H9 (cell line): ENCODE results near the gene PCBP4. TPM values are rescaled to one million over a fixed set of nuclear protein-coding genes. Genes with fewer than 3 reads are reported as not detected.

Source experiments
- DNase-seq: peaks from one replicate; pipeline ENCODE4 v3.0.0-alpha.2; 2017
- H2AFZ ChIP-seq: one replicate; pipeline ENCODE4 v1.6.1; 2013; ENCODE audit warnings: mild to moderate bottlenecking, low read length, control low read depth, moderate library complexity
- H2AK5ac ChIP-seq: 2 replicates; pipeline ENCODE4 v1.6.1; 2013; ENCODE audit warnings: low read length, control low read depth, mixed read lengths; ENCODE audit not compliant: insufficient read length
- H2BK120ac ChIP-seq: one replicate; pipeline ENCODE4 v1.6.1; 2013; ENCODE audit warnings: low read depth, mild to moderate bottlenecking, low read length, control low read depth, inconsistent platforms; ENCODE audit not compliant: poor library complexity, severe bottlenecking
- H2BK12ac ChIP-seq: 2 replicates; pipeline ENCODE4 v1.6.1; 2013; ENCODE audit warnings: low read length, control low read depth, mixed read lengths, low read depth; ENCODE audit not compliant: insufficient read length
- H2BK15ac ChIP-seq: 2 replicates; pipeline ENCODE4 v1.6.1; 2013; ENCODE audit warnings: low read depth, low read length, control low read depth
- H2BK20ac ChIP-seq: one replicate; pipeline ENCODE4 v1.6.1; 2013; ENCODE audit warnings: low read depth, mild to moderate bottlenecking, low read length, control low read depth, inconsistent platforms; ENCODE audit not compliant: poor library complexity, severe bottlenecking
- H2BK5ac ChIP-seq: 2 replicates; pipeline ENCODE4 v1.6.1; 2013; ENCODE audit warnings: low read length, control low read depth, mixed read lengths; ENCODE audit not compliant: insufficient read length
- H3K14ac ChIP-seq: 2 replicates; pipeline ENCODE4 v1.6.1; 2013; ENCODE audit warnings: low read length, control low read depth; ENCODE audit not compliant: insufficient read depth
- H3K18ac ChIP-seq: 2 replicates; pipeline ENCODE4 v1.6.1; 2013; ENCODE audit warnings: low read depth, mild to moderate bottlenecking, mixed read lengths, low read length, control low read depth; ENCODE audit not compliant: insufficient read length
- H3K23ac ChIP-seq: 2 replicates; pipeline ENCODE4 v1.6.1; 2013; ENCODE audit warnings: low read length, control low read depth, mixed read lengths, low read depth; ENCODE audit not compliant: insufficient read length
- H3K23me2 ChIP-seq: 2 replicates; pipeline ENCODE4 v1.6.1; 2013; ENCODE audit warnings: low read depth, mild to moderate bottlenecking, mixed read lengths, low read length, control low read depth; ENCODE audit not compliant: insufficient read length, poor library complexity, severe bottlenecking
- H3K27ac ChIP-seq: 2 replicates; pipeline ENCODE4 v1.5.1; 2013; ENCODE audit warnings: low read length, control low read depth, mixed read lengths, low read depth; ENCODE audit not compliant: insufficient read length
- H3K27me3 ChIP-seq: 2 replicates; pipeline ENCODE4 v1.6.1; 2013; ENCODE audit warnings: low read length, control low read depth, inconsistent platforms; ENCODE audit not compliant: insufficient read depth
- H3K4ac ChIP-seq: 2 replicates; pipeline ENCODE4 v1.6.1; 2013; ENCODE audit warnings: low read depth, mild to moderate bottlenecking, control low read depth, inconsistent platforms, low read length, moderate library complexity
- H3K4me1 ChIP-seq: 2 replicates; pipeline ENCODE4 v1.6.1; 2013; ENCODE audit warnings: low read length, control low read depth, inconsistent platforms; ENCODE audit not compliant: insufficient read depth
- H3K4me2 ChIP-seq: 2 replicates; pipeline ENCODE4 v1.6.1; 2013; ENCODE audit warnings: low read length, control low read depth, mixed read lengths; ENCODE audit not compliant: insufficient read length, insufficient read depth
- H3K56ac ChIP-seq: 2 replicates; pipeline ENCODE4 v1.6.1; 2013; ENCODE audit warnings: low read depth, mild to moderate bottlenecking, mixed read lengths, low read length, control low read depth; ENCODE audit not compliant: insufficient read length
- H3K79me1 ChIP-seq: 2 replicates; pipeline ENCODE4 v1.6.1; 2013; ENCODE audit warnings: low read depth, mild to moderate bottlenecking, moderate library complexity, low read length, control low read depth, inconsistent platforms; ENCODE audit not compliant: insufficient read depth, poor library complexity, severe bottlenecking
- H3K79me2 ChIP-seq: 2 replicates; pipeline ENCODE4 v1.6.1; 2013; ENCODE audit warnings: low read length, control low read depth, inconsistent platforms; ENCODE audit not compliant: insufficient read depth
- H3K9ac ChIP-seq: 2 replicates; pipeline ENCODE4 v1.6.1; 2013; ENCODE audit warnings: low read length, control low read depth, mixed read lengths; ENCODE audit not compliant: insufficient read length; ENCODE audit errors: extremely low read depth
- H3K9me3 ChIP-seq: one replicate; pipeline ENCODE4 v1.6.1; 2013; ENCODE audit warnings: low read depth, low read length, inconsistent platforms; ENCODE audit not compliant: control insufficient read depth
- H3T11ph ChIP-seq: one replicate; pipeline ENCODE4 v1.6.1; 2013; ENCODE audit warnings: mild to moderate bottlenecking, low read length, control low read depth, inconsistent platforms
- H4K20me1 ChIP-seq: one replicate; pipeline ENCODE4 v1.6.1; 2013; ENCODE audit not compliant: control insufficient read depth, insufficient read length, insufficient read depth
- H4K5ac ChIP-seq: 2 replicates; pipeline ENCODE4 v1.6.1; 2013; ENCODE audit warnings: low read depth, mild to moderate bottlenecking, mixed read lengths, low read length, control low read depth; ENCODE audit not compliant: insufficient read length
- H4K8ac ChIP-seq: replicated peaks from 2 replicates; pipeline ENCODE4 v1.6.1; 2013; ENCODE audit warnings: low read length, control low read depth, mixed read lengths, low read depth; ENCODE audit not compliant: insufficient read length
- H4K91ac ChIP-seq: 2 replicates; pipeline ENCODE4 v1.6.1; 2013; ENCODE audit warnings: low read depth, mild to moderate bottlenecking, moderate library complexity, mixed read lengths, low read length, control low read depth; ENCODE audit not compliant: insufficient read length
- H3K27ac Mint-ChIP-seq, 3 experiments: 2 replicates in 2 of 3; 3 replicates in 1 of 3; pipeline ENCODE4 v1.8.0; 2020 to 2021; ENCODE audit warnings: mixed read lengths in 3 of 3, mild to moderate bottlenecking in 1 of 3, moderate library complexity in 1 of 3
- H3K27me3 Mint-ChIP-seq: 2 replicates; pipeline ENCODE4 v1.8.0; 2021; ENCODE audit warnings: low read depth, mild to moderate bottlenecking, moderate library complexity, mixed read lengths
- H3K36me3 Mint-ChIP-seq, 3 experiments: 2 replicates in 2 of 3; 3 replicates in 1 of 3; pipeline ENCODE4 v1.8.0; 2020 to 2021; ENCODE audit warnings: low read depth in 3 of 3, mixed read lengths in 3 of 3; ENCODE audit not compliant: insufficient read depth in 1 of 3
- H3K4me1 Mint-ChIP-seq, 2 experiments: 2 replicates each; pipeline ENCODE4 v1.8.0; 2020; ENCODE audit warnings: mixed read lengths in 2 of 2
- H3K4me3 Mint-ChIP-seq, 2 experiments: 2 replicates in 1 of 2; 3 replicates in 1 of 2; pipeline ENCODE4 v1.8.0; 2020 to 2021; ENCODE audit warnings: mild to moderate bottlenecking in 2 of 2, mixed read lengths in 2 of 2, moderate library complexity in 1 of 2
- H3K9me3 Mint-ChIP-seq, 2 experiments: 2 replicates in 1 of 2; 3 replicates in 1 of 2; pipeline ENCODE4 v1.8.0; 2020; ENCODE audit warnings: mild to moderate bottlenecking in 2 of 2, mixed read lengths in 2 of 2, moderate library complexity in 1 of 2
- CTCF ChIP-seq: fragments of 200-600 bp; sonication (generic); conservative IDR thresholded peaks from 3 replicates; pipeline ENCODE4 v1.8.0; 2021; ENCODE audit warnings: antibody characterized with exemption, mild to moderate bottlenecking
- WGBS: extraction: QIAGEN DNeasy Blood & Tissue Kit; methylation state at CpG from one replicate; pipeline ENCODE4 v1.1.7; 2013; ENCODE audit warnings: missing lambda C conversion rate, low lambda C conversion rate, mixed read lengths; ENCODE audit not compliant: insufficient read length; ENCODE audit errors: extremely low coverage; 5-methylcytosine and 5-hydroxymethylcytosine counted together
- total RNA-seq: library from RNA; stranded (reverse); gene quantifications from 2 replicates; pipeline ENCODE4 v1.2.1, GENCODE V29; 2021

The PCBP4 gene
- total RNA-seq, 1 experiment from 2014 or later, result 24.6 TPM

GRCh38 chr3:51931756-51932155 lies 35.5 kb downstream of the PCBP4 start:
- no peaks in the 10 kb centered on the region for H4K20me1 ChIP-seq
- no peak overlapping the region for H3K14ac ChIP-seq
- no peaks in the 10 kb centered on the region for H3K79me2 ChIP-seq
- no peak overlapping the region for H3K4me2 ChIP-seq
- H3K4ac ChIP-seq, result no peak overlapping the region
- H2BK120ac ChIP-seq, result no peak overlapping the region
- H3T11ph ChIP-seq, result no peak overlapping the region
- no peak overlapping the region for H3K27ac ChIP-seq
- H3K9me3 Mint-ChIP-seq, result no peaks in the 10 kb centered on the region
- H3K4me1 ChIP-seq, result no peaks in the 10 kb centered on the region
- no peak for TF ChIP-seq CTCF
- peaks cover 35 to 57% (median 43%) of the 10 kb centered on the region in 3 experiments; a peak in 6 of 7 replicates for H3K36me3 Mint-ChIP-seq
- H3K27me3 Mint-ChIP-seq, result no peaks in the 10 kb centered on the region; the same call in 1 of the 2 replicates
- H3K23ac ChIP-seq, result no peak overlapping the region
- no peak overlapping the region for H3K4me3 Mint-ChIP-seq
- H2BK20ac ChIP-seq, result no peak overlapping the region
- no peak overlapping the region for H2BK5ac ChIP-seq
- no peaks in the 10 kb centered on the region for H3K4me1 Mint-ChIP-seq
- no peak overlapping the region for H2BK15ac ChIP-seq
- H3K27me3 ChIP-seq, result no peaks in the 10 kb centered on the region
- no CpG with 5 or more reads among the region's 6 CpGs for WGBS
- H3K79me1 ChIP-seq, result no peaks in the 10 kb centered on the region
- H3K9ac ChIP-seq, result no peak overlapping the region
- no peak for DNase-seq
- no peak overlapping the region for H4K91ac ChIP-seq
- no peak overlapping the region for H4K5ac ChIP-seq
- no peak overlapping the region for H3K18ac ChIP-seq
- H3K56ac ChIP-seq, result no peak overlapping the region
- no peak overlapping the region for H2AK5ac ChIP-seq
- H3K9me3 ChIP-seq, result no peaks in the 10 kb centered on the region
- H3K27ac Mint-ChIP-seq, result peak overlapping the region in 1 of 3 experiments; percentile 74; a peak in 1 of 7 replicates
- no peak overlapping the region for H2AFZ ChIP-seq
- H3K23me2 ChIP-seq, result no peaks in the 10 kb centered on the region
- no peak overlapping the region for H2BK12ac ChIP-seq
- H4K8ac ChIP-seq, result no peak overlapping the region
